Prostate gland (tissue), 2 donors: ENCODE data around the gene ZSCAN5A.
A peak's percentile ranks its signal among the peaks of the same experiment; 100 is the strongest.

Experiments
- CTCF ChIP-seq, 4 experiments: fragments of 200-600 bp in 2 of 4; fragments of 450-650 bp in 2 of 4; sonication (generic) in 2 of 4; IDR thresholded peaks; 1 replicate in 3 of 4; 2 replicates in 1 of 4; pipeline ENCODE4 v1.5.1; 2016 to 2019; ENCODE audit warnings: antibody characterized with exemption in 4 of 4, mild to moderate bottlenecking in 2 of 4, moderate library complexity in 2 of 4
- POLR2A ChIP-seq: fragments of 450-650 bp; IDR thresholded peaks from one replicate; pipeline ENCODE4 v1.6.1; 2016; ENCODE audit warnings: antibody characterized with exemption, mild to moderate bottlenecking

- TF ChIP-seq CTCF (IDR thresholded peaks at IDR 0.05): peak in 3 of 4 experiments; percentile 36 to 70 (median 65)
- no peak for TF ChIP-seq POLR2A
These were observed 18.9 kb upstream of the ZSCAN5A start for GRCh38 chr19:56333506-56333905.
